Ishikawa (cell line): Measurements from ENCODE around the gene OSBPL9.

Experiments
- NFIC ChIP-seq: IDR thresholded peaks from 2 replicates; pipeline ENCODE4 v1.6.1; 2012
- YY1 ChIP-seq: IDR thresholded peaks from 2 replicates; pipeline ENCODE4 v1.6.1; 2012; ENCODE audit warnings: low read depth

GRCh38 chr1:51708911-51709760 lies 92.2 kb downstream of the OSBPL9 start:
- TF ChIP-seq NFIC: no peak
- no peak for TF ChIP-seq YY1
